Esophagus muscularis mucosa (tissue), 4 donors: Measurements from ENCODE around the gene PLD3. TPM values are rescaled to one million over a fixed set of nuclear protein-coding genes. Genes with fewer than 3 reads are reported as not detected.

Experiments
- DNase-seq: peaks from one replicate; pipeline ENCODE4 v3.0.0-alpha.2; 2017; ENCODE audit errors: extremely low spot score
- H3K27ac ChIP-seq, 4 donors: fragments of 200-600 bp; sonication (generic); replicated peaks in 1 of 4; 1 replicate in 3 of 4; 2 replicates in 1 of 4; pipeline ENCODE4 v1.5.1; 2016 to 2019; ENCODE audit warnings: mild to moderate bottlenecking in 1 of 4
- H3K27me3 ChIP-seq, 4 donors: fragments of 200-600 bp; sonication (generic); one replicate each; pipeline versions ENCODE4 v1.5.1 to v1.6.0; 2016 to 2019
- H3K36me3 ChIP-seq, 4 donors: fragments of 200-600 bp; sonication (generic); one replicate each; pipeline ENCODE4 v1.5.1; 2016 to 2019
- H3K4me1 ChIP-seq, 4 donors: fragments of 200-600 bp; sonication (generic); one replicate each; pipeline ENCODE4 v1.5.1; 2016 to 2019
- H3K4me3 ChIP-seq, 4 donors: fragments of 200-600 bp; sonication (generic); 1 replicate in 2 of 4; 2 replicates in 2 of 4; pipeline ENCODE4 v1.5.1; 2016 to 2019; ENCODE audit warnings: mild to moderate bottlenecking in 4 of 4, moderate library complexity in 1 of 4
- H3K9me3 ChIP-seq, 4 donors: fragments of 200-600 bp; sonication (generic); 1 replicate in 3 of 4; 2 replicates in 1 of 4; pipeline ENCODE4 v1.5.1; 2016 to 2019
- EP300 ChIP-seq: sonication (generic); formaldehyde crosslinking; IDR thresholded peaks from one replicate; pipeline ENCODE4 v1.6.1; 2017; ENCODE audit warnings: antibody characterized with exemption
- POLR2A ChIP-seq: fragments of 450-650 bp; IDR thresholded peaks from one replicate; pipeline ENCODE4 v1.6.1; 2017; ENCODE audit warnings: antibody characterized with exemption, moderate library complexity, mild to moderate bottlenecking, low read depth
- POLR2AphosphoS5 ChIP-seq, 2 donors: sonication (generic); formaldehyde crosslinking; IDR thresholded peaks; one replicate each; pipeline ENCODE4 v1.6.1; 2017; ENCODE audit warnings: antibody characterized with exemption in 2 of 2
- WGBS: methylation state at CpG from one replicate; pipeline ENCODE4 v1.1.5; 2018; 5-methylcytosine and 5-hydroxymethylcytosine counted together
- intact Hi-C: fragments of 100-400 bp; cut with DNase I; formaldehyde crosslinking; loops from one replicate; pipeline ENCODE4 v1.15.1; 2023
- total RNA-seq, 4 donors: library from RNA; depleted of rRNA; stranded (reverse); fragments of >200 nt; gene quantifications; one replicate each; pipeline versions ENCODE4 v1.1.0 to v1.2.1, GENCODE V29; 2016
- TF ChIP-seq, protein P1 (sequence below), 3 experiments: fragments of 200-600 bp in 2 of 3; fragments of 450-650 bp in 1 of 3; sonication (generic) in 2 of 3; IDR thresholded peaks; one replicate each; pipeline ENCODE4 v1.5.1; 2017 to 2019; ENCODE audit warnings: antibody characterized with exemption in 3 of 3, mild to moderate bottlenecking in 2 of 3, moderate library complexity in 1 of 3

PLD3 gene
- total RNA-seq, 4 donors from 2014 or later = 206 to 280 (median 223) TPM

DNA sequence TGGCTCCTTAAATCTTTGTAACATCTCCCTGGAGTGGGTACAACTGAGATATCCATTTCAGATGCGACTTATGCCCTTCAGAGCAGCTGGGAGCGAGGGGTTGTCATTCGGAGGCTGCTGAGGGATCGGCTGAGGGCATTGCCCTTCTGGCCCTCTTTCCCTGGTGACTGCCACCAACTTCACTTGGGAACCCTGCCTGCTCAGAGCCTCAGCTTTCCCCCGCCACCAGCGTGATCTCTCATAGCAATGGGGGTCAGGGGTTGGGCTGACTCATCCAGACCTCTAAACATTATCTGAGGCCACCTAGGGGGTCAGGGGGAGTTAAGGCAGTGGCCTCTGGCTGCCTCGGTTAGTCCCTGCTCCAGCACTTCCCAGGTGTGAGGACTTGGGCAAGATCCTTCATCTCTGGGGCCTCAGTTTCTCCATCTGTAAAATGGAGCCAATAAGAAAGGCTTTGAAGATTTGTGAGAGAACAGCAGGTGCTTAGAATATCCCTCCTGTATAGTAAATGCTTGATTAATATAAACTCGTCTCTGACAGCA lies 63.5 kb downstream of the PLD3 start:
- intact Hi-C loops = no loop called here
- Histone ChIP-seq H3K4me1 (peaks cover 39 to 50% (median 43%) of the 10 kb centered on the region in 4 donors), H3K27ac (peak overlapping the region; percentile 60 to 73 (median 68)), H3K27me3 (no peaks in the 10 kb centered on the region), H3K36me3 (no peaks in the 10 kb centered on the region), H3K4me3 (no peak overlapping the region), H3K9me3 (no peaks in the 10 kb centered on the region)
- TF ChIP-seq EP300 (no peak), POLR2A (no peak), POLR2AphosphoS5 (IDR thresholded peaks at IDR 0.05) (no peak)
- TF ChIP-seq, protein P1, sequence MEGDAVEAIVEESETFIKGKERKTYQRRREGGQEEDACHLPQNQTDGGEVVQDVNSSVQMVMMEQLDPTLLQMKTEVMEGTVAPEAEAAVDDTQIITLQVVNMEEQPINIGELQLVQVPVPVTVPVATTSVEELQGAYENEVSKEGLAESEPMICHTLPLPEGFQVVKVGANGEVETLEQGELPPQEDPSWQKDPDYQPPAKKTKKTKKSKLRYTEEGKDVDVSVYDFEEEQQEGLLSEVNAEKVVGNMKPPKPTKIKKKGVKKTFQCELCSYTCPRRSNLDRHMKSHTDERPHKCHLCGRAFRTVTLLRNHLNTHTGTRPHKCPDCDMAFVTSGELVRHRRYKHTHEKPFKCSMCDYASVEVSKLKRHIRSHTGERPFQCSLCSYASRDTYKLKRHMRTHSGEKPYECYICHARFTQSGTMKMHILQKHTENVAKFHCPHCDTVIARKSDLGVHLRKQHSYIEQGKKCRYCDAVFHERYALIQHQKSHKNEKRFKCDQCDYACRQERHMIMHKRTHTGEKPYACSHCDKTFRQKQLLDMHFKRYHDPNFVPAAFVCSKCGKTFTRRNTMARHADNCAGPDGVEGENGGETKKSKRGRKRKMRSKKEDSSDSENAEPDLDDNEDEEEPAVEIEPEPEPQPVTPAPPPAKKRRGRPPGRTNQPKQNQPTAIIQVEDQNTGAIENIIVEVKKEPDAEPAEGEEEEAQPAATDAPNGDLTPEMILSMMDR (IDR thresholded peaks at IDR 0.05) = no peak
- no peak for DNase-seq
- WGBS = 77% methylated on average over 8 of the region's 8 CpGs

DNA sequence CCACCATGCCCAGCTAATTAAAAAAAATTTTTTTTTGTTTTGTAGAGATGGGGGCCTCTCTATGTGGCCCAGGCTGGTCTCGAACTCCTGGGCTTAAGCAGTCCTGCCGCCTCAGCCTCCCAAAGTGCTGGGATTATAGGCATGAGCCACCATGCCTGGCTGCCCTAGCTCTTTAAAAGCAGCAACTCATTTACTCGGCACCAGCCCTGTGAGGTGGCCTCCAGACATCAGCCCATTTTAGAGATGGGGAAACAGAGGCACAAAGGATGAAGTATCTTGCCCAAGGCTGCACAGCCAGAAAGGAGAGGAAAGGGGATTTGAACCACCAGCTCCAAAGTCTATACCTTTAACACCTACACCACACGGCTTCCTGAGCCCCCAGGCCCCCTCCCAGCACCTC lies 64.4 kb downstream of the PLD3 start:
- Histone ChIP-seq H3K9me3 (no peaks in the 10 kb centered on the region), H3K4me1 (peaks cover 47 to 56% (median 50%) of the 10 kb centered on the region in 4 donors), H3K27me3 (no peaks in the 10 kb centered on the region), H3K27ac (no peak overlapping the region), H3K36me3 (no peaks in the 10 kb centered on the region), H3K4me3 (no peak overlapping the region)
- no peak for DNase-seq
- intact Hi-C loops = no loop called here
- 66% methylated on average over 4 of the region's 4 CpGs for WGBS
- TF ChIP-seq POLR2A (no peak), EP300 (no peak), POLR2AphosphoS5 (IDR thresholded peaks at IDR 0.05) (no peak)
- TF ChIP-seq, protein P1 (IDR thresholded peaks at IDR 0.05) = no peak

- intact Hi-C loops = no loop called here
- Histone ChIP-seq H3K27ac (peak within 1 kb of the TSS; percentile 60 to 73 (median 68)), H3K4me3 (no peak within 1 kb of the TSS)
These were observed 64.9 kb downstream of the PLD3 start, which contains the start of gene PRX for GRCh38 chr19:40413291-40413845. PRX (minus strand) TSS chr19:40413378; CDS start chr19:40407932, 5,446 bp downstream.

DNA sequence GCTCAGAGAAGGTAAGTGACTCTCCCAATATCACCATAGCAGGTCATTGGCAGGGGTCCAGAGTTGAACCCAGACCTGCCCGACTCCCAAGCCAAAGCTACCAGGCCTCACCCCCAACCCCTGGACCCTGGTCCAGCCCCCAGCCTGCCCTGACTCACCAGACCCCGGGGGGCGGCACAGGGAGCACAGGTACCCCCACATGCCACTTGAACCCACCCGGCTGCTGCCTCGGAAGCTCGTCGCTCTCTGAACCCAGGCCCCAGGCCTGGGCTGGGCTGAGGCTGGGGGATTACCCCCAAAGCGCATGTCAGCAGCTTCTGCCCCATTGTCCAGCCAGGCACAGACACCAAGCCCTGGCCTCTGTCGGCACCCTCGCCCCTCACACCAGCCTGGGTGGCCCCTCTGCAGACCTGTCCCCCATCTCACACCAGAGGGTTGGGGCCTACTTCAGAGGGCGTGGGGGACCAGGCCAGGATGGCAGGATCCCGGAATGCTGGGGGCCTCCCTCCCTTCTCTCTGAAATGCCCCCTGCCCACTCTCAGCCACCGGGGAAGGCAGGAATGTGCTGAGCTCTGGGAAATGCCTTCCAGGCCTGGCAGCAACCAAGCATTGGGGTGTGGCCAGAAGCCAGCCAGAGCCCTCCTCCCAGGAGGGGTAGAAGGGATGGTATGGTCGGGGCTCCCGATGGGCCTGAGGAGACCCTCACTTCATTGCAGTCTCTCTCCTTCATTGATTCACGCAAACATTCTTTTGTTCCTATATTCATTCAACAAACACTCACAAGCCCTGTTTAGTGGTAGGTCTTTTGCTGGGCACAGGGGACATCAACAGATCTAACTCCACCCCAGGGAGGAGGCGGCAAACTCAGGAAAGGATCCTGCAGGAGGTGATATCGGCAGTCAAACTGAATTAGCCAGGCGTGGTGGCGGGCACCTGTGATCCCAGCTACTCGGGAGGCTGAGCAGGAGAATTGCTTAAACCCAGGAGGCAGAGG lies 66.3 kb downstream of the PLD3 start:
- TF ChIP-seq, protein P1 (IDR thresholded peaks at IDR 0.05) = no peak
- no peak for TF ChIP-seq POLR2A
- no peak for TF ChIP-seq EP300
- TF ChIP-seq POLR2AphosphoS5 (IDR thresholded peaks at IDR 0.05) = no peak
- DNase-seq = no peak
- no peaks in the 10 kb centered on the region for H3K27me3 ChIP-seq
- 88% methylated on average over 18 of the region's 21 CpGs for WGBS
- no peaks in the 10 kb centered on the region for H3K9me3 ChIP-seq
- peaks cover 48 to 56% (median 51%) of the 10 kb centered on the region in 4 donors for H3K4me1 ChIP-seq
- intact Hi-C loops = no loop called here
- H3K36me3 ChIP-seq = no peaks in the 10 kb centered on the region
- no peak overlapping the region for H3K4me3 ChIP-seq
- H3K27ac ChIP-seq = no peak overlapping the region

More at GRCh38 chr19:40413291-40413845, 64.9 kb downstream of the PLD3 start, which contains the start of gene PRX:
- no peaks in the 10 kb centered on the region for H3K9me3 ChIP-seq
- DNase-seq = no peak
- H3K4me1 ChIP-seq = peaks cover 48 to 56% (median 51%) of the 10 kb centered on the region in 4 donors
- TF ChIP-seq EP300 = no peak
- TF ChIP-seq, protein P1 (IDR thresholded peaks at IDR 0.05) = no peak
- no peak for TF ChIP-seq POLR2AphosphoS5 (IDR thresholded peaks at IDR 0.05)
- TF ChIP-seq POLR2A = no peak
- WGBS = 58% methylated on average over 7 of the region's 18 CpGs
- H3K36me3 ChIP-seq = no peaks in the 10 kb centered on the region
- H3K27me3 ChIP-seq = no peaks in the 10 kb centered on the region
